Measurements from ENCODE around the gene NUDT1.
A peak's percentile ranks its signal among the peaks of the same experiment; 100 is the strongest.
"Not testable (repeated sequence)": the region's sequence is repeated elsewhere in the genome, so short reads cannot be mapped to it uniquely, and the experiment has no call there.

NUDT1 gene

GRCh38 chr7:2269089-2269990 is 27.3 kb downstream of the NUDT1 start:
- DNase-seq, ATAC-seq: not testable (repeated sequence)

DNA sequence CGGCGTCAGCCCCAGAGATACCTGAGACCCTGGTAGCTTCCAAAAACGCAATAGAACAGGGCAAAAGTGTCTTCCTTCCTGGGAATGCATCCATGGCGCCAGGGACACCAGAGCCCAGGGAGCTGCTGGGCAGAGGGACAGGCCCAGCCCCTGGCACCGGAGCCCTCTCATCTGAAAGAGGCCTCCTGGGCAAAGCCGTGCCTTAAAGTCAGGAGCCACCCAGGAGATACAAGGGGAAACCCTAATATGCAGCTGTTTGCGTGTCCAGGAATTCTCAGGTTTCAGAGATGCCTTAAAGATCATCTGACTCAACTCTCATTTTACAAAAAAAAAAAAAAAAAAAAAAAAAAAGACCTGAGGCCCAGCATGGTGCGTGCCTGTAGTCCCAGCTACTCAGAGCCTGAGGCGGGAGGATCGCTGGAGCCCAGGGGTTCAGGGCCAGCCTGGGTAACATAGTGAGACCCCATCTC is 28.0 kb downstream of the NUDT1 start:
- DNase-seq (no peak), ATAC-seq (no peak)

GRCh38 chr7:2270495-2270894 is 28.5 kb downstream of the NUDT1 start:
- no peak for ATAC-seq
- no peak for DNase-seq

- ATAC-seq (no peak), DNase-seq (no peak)
These were observed 29.4 kb downstream of the NUDT1 start for GRCh38 chr7:2271273-2272026.

DNA sequence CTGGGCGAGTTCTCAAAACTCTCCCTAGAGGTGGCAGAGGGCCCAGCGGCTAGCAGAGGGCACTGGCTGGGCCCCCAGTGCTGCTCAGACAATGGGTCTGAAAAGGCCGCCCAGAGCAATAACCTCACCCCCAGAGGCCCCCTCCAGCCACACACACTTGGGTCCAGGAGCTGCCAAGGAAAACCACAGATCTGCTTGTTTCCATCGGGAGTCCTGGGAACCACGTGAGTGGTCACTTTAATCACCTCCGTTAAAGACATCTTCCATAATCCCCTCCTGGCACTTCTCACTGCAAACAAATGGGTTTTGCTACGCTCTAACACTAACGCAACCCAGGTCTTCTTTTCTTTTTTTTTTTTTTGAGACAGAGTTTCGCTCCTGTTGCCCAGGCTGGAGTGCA is 30.0 kb downstream of the NUDT1 start:
- DNase-seq (no peak), ATAC-seq (no peak)

DNA sequence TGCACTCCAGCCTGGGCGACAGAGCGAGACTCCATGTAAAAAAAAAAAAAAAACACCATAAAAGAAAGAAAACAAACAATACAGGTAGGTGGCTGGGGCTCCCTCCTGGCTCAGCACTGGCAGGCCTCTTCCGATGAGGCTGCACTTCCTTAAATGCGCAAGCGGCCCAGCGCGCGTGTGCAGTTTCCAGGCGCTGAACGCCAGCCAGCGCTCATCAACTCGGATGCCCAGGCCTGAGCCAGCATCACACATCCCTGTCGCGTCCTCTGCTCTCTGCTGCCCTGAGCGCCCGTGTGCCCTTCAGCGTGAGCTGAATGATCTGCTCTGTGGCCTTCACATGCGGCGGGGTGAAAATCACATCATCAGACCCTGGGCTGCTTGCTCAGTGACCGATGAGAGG is 31.8 kb downstream of the NUDT1 start:
- no peak for ATAC-seq
- DNase-seq = no peak

GRCh38 chr7:2274666-2275065 is 32.6 kb downstream of the NUDT1 start:
- ATAC-seq (peak; percentile 31), DNase-seq (no peak)

- ATAC-seq = no peak
These were observed 33.1 kb downstream of the NUDT1 start for GRCh38 chr7:2275101-2275500.

DNA sequence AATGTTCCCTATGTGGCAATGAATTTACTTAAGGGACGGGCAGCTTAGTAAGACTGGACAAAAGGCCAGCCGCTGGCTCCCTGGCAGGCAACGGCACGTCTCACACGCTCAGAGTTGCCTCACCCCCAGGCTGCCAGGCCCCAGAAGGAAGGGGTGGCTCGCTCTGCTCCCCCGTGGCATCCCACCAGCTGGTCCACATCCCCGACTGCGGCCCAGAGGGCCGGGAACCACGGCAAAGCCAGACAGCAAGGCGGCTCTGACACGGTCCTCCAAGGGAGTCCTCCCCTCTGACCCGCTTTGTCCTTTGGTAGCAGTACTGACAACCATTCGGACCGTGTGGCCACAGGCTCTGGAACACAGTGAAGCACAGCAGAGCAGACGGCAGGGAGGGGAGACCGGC is 34.1 kb downstream of the NUDT1 start:
- ATAC-seq (no peak), DNase-seq (no peak)

More at GRCh38 chr7:2275101-2275500, 33.1 kb downstream of the NUDT1 start:
- DNase-seq = no peak

DNA sequence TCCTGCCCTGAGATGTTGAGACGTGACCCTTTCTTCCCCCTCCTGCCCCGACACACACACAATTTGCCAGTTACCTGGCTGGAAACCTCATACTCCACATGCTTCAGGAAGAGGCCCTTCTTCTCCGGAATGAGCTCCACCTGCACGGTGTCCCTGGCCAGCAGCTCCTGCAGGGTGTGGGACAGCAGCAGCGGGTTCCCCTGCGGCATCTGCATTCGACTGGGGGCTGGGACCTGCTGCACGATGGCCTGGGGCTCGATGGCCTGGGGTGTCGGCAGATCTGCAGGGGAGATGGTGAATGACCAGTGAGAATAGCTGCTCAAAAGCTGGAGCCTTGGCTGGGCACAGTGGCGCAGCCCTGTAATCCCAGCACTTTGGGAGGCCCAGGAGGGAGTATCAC is 36.0 kb downstream of the NUDT1 start:
- ATAC-seq (no peak), DNase-seq (no peak)

- ATAC-seq = no peak
- DNase-seq = no peak
These were observed 37.9 kb downstream of the NUDT1 start for GRCh38 chr7:2279896-2280295.

DNA sequence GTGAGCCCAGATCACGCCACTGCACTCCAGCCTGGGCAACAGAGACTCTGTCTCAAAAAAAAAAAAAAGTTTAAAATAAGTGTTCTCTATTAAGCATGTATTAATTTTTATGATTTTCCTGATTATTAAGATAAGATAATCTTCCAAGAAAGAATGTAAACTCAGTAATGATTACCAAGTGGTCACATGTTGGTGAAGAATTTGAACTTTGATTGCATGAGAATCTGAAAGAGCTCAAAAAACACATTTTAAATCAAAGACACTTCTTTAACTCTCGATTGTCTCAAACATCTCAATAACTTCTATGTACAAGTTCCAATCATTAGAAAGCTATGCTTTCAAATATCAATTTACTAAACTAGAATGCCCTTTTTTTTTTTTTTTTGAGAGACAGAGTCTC is 38.4 kb downstream of the NUDT1 start:
- no peak for DNase-seq
- ATAC-seq = no peak

DNA sequence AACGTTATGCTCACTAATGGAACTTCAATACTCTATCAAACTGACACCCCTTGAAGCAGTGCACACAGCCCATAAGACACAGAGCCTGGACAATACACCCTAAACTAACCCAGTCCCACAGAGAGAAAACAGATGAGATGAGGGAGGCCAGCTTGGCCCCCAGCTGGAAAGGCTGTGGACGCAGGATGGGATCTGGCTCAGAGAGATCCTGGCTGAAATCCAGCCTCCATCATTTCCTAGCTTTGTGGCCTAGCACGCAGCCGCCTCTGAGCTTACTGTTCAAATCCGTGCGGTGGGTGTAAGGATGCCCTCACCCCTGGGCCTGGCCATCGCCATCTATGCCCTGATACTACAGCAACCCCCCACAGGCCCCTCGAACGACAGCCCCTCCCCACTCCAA is 39.5 kb downstream of the NUDT1 start:
- DNase-seq (no peak), ATAC-seq (no peak)

- ATAC-seq (no peak), DNase-seq (no peak)
These were observed 40.2 kb downstream of the NUDT1 start for GRCh38 chr7:2282185-2282751.

DNA sequence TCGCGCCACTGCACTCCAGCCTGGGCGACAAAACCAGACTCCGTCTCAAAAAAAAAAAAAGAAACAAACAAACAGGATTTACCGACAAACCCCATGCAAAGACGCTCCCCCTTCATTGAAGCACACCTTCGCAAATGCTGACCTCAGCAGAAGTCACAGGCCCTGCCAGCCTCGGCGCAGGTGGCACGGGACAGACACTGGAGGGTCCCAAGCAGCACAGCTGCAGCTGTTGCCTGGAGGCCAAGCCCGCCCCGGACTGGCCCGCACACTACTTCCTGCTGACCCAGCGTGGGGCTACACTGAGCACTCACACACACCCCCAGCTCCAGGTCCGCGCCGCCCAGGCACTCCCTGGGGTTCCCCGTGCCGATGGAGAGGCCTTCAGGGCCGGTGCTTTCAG is 41.0 kb downstream of the NUDT1 start:
- DNase-seq (no peak), ATAC-seq (no peak)

GRCh38 chr7:2287745-2288144 is 45.7 kb downstream of the NUDT1 start:
- DNase-seq = no peak
- no peak for ATAC-seq

GRCh38 chr7:2288503-2288902 is 46.5 kb downstream of the NUDT1 start:
- peak; percentile 61 for ATAC-seq
- no peak for DNase-seq

DNA sequence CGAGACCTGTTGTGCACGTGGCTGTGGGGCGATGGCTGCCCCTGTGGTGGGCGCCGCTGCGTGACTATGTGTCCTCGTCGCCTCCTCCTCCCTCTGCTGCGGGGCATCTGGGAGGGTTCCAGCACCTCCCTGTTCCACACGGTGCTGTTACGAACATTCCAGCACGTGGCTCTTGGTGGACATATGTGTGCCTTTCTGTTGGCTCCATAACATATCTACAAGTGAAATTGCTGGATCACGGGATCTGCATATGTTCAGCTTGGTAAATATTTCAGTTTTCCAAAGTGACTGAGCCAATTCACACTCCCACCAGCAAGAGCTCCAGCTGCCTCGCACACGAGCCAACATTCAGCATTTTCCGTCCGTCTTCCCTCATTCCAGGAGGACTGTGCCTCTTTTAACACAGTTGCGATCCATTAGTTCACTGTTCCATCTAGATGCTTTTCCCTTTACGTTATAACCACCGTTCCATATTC is 47.1 kb downstream of the NUDT1 start:
- ATAC-seq = no peak
- no peak for DNase-seq

GRCh38 chr7:2289621-2290020 is 47.6 kb downstream of the NUDT1 start:
- DNase-seq (no peak), ATAC-seq (no peak)

- ATAC-seq = no peak
- no peak for DNase-seq
These were observed 48.9 kb downstream of the NUDT1 start for GRCh38 chr7:2290877-2291276.

GRCh38 chr7:2295936-2296620 is 54.1 kb downstream of the NUDT1 start:
- ATAC-seq (no peak), DNase-seq (no peak)

DNA sequence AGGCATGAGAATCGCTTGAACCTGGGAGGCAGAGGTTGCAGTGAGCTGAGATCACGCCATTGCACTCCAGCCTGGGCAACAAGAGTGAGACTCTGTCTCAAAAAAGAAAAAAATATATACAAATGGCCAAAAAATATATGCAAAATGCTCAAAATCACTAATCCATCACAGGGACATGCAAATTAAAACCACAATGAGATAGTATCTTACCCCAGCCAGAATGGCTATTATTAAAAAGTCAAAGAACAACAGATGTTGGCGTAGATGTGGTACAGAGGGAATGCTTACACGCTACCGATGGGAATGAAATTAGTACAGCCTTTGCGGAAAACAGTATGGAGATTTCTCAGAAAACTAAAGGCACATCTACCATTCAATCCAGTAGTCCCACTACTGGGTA is 54.8 kb downstream of the NUDT1 start:
- no peak for ATAC-seq
- no peak for DNase-seq
